Measurements from ENCODE around the gene TPP2. TPM values are rescaled to one million over a fixed set of nuclear protein-coding genes. Genes with fewer than 3 reads are reported as not detected.

The TPP2 gene
- polyA plus RNA-seq, 3 donors = 56.9 to 67.5 (median 62.2) TPM

DNA sequence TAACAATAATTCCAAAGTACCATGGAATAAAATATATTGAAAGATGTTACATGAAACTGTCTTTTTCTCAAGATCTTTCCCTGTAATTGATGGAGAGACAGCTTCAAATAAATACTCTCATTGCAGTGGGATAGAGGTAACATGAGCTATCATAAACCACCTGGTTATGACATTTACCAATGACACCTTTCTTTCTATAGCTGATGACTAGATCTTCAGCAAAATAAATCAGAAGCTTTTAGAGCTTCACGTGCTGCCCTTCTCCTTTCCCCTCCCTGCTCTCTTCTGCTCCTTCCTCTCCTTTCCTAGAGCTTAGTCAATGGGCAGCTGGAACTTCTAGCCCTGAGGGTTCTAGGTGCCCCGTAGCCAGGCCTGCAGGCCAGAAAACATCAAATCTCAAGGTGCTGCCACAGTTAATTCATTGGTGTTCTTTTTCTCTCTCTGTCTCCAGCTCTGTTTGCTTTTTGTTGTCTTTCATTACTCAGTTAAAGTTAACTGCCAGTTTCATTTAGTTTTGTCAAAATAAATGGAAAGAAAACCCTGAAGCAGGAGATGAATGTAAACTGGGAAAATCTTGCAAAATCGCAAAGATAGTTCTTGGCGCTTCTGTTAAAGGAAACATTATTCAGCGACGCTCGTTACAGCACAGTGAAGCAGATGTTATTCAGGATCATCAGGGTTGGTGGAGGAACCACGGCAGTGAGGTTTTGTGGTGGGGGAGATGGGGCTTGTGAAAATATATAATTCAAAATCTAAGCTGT lies 106.4 kb downstream of the TPP2 start:
- no peak for DNase-seq (ENCODE audit: extremely low read depth in 1 of 11, low read depth in 9 of 11, low spot score in 4 of 11)

DNA sequence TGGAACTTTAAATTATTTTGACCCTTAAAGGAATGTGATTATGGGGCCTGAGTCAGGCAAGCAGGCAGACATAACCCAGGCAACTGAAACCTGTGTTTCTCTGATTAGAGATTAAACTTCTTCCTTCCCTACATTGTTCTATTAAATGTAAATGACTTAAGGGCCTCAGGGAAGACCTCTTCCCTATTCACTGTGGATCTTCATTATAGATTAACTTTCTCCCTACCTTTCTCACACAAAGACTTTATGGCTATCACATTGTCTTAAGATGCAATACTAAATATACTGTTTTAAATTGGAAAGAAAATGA lies 106.9 kb downstream of the TPP2 start:
- DNase-seq (ENCODE audit: extremely low read depth in 1 of 11, low read depth in 9 of 11, low spot score in 4 of 11) = no peak

DNA sequence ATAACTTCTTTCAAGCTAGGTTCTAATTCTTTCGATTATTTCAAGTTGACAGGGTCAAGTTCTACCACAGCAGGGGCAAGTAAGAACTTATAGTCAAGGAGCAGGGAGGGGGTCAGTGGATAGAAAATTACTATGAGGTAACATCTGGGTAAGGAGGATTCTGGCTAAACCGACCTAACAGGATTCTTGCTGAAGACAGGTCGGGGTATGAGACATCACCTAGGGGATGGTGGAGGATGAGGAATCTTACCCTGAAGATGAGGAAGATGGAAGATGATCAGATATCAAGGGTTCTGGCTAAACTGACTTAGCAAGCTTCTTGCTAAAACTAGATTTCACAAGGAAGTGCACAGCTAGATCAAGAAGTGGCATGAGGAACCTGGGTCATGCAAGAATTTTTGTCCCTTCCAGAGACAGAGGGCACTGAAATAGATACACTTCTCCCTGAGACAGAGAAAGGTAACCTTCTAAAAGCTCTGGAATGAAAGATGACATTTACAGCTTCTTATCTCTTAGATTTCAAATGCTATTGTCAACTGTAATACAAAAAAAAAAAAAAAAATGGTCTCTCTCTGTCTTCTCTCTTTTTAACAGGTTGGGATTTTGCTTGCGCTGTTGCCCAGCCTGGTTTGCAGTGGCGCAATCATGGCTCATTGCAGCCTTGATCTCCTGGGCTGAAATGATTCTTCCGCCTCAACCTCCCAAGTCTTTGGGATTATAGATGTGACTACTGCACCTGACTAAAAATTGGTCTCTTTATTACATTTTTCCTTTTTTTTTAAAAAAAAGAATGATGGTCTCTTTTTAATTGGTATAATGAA lies 107.7 kb downstream of the TPP2 start:
- no peak for DNase-seq (ENCODE audit: extremely low read depth in 1 of 11, low read depth in 9 of 11, low spot score in 4 of 11)

DNA sequence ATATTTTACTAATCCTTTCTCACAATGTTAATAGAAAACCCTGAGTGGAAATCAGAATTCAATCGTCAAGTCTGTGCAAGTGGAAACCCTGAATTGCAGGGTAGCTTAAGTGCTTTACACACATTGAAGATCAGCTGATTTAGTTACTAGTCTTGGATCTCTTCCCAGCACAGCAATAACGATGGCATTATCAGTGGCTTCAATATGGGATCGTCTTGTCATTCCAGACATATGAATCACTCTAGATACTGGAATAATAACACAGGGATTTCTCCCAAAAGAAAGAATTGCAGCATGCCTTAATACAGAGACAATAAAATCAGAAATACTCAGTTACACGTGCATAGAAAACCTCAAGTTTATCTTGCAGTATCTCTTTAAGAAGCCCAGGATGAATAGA lies 110.7 kb downstream of the TPP2 start:
- no peak for DNase-seq (ENCODE audit: extremely low read depth in 1 of 11, low read depth in 9 of 11, low spot score in 4 of 11)

DNA sequence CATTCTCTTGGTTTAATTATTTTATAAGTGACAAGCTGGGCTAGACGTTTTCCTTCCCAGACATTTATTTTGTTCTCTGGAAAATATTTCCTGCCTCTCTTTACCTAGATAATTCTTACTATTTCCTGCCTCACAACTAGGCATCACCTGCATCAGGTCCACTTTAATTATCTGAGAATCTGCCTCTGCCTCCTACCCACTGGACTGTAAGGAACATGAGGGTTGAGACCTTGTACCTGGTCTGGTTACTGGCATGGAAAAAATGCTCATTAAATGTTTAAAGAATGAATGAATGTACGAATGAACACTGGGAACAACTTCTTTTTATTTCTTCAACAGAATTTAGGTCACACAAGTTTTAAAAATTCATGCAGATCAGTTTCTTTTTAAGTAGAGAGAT lies 111.4 kb downstream of the TPP2 start:
- DNase-seq (ENCODE audit: extremely low read depth in 1 of 11, low read depth in 9 of 11, low spot score in 4 of 11) = no peak

DNA sequence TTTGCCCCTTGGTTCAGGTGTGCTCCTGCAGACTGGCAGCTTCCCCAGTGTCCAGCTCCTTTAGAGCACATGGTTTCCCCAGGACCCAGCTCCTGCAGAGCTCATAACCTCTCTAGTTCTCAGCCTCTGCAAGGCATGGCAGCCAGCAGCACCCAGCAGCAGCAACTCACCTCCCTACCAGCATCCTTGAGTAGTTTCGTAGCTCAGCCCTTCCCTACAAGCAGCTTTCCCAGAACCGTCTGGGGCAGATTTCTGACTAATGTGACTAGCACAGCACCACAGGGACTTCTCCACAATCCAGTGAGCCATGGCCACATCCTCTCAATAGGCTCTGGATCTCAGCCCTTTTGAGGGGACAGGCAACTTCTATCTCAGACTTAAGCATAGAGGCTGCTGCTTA lies 112.2 kb downstream of the TPP2 start:
- no peak for DNase-seq (ENCODE audit: extremely low read depth in 1 of 11, low read depth in 9 of 11, low spot score in 4 of 11)

DNA sequence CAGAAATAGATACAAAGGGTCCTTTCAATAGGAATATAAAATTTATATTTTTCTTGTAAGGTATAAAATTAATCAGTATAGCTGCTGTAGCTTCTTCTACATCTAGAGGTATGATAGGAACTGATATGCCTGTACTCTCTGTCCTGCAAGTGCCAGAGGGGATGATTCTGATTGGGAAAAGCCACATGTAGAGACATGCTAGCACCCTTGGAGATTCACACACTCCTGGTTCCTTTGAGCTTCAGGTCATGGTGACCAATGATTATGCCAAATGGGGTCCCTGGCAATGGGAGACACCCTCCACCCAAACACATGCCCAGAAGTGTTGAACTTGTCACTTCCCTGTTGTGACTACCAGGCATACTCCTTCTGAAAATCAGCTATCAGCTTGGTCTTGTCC lies 112.8 kb downstream of the TPP2 start:
- DNase-seq (ENCODE audit: extremely low read depth in 1 of 11, low read depth in 9 of 11, low spot score in 4 of 11) = no peak

DNA sequence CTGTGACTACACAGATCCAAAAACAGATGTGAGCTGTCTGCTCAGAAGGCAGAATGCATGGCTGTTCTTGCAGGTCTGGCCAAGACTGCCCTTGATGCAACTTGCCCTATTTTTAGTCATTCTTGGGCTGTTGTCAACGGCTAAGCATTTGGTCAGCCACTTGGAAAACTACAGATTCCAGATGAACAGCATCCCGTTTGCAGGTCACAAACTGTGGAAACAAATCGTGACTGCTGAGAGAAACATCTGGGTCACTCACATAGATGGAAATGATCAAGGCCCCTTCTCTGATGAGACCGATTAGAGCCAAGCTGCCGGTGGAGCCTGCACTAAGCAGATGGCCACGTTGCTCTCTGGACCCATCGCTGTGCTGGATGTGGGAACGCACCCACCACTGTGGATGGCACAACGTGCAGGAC lies 113.5 kb downstream of the TPP2 start:
- DNase-seq (ENCODE audit: extremely low read depth in 1 of 11, low read depth in 9 of 11, low spot score in 4 of 11) = no peak

DNA sequence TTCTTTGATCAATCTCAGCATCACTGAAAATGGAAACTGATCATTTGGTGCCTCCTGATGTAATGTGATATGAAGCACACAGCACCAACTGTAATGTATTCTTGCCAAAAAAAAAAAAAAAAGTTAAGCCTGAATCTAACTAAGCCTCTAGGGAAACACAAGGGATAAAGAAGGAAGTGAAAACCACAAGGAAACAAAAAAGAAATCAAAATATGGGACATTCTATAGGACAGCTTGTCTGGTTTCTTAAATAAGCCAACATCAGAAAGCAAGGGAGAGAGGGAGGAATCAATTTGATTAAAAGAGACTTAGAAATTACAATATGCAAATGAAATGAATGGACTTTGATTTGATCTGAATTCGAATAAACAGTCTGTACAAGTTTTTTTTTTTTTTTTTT lies 118.7 kb downstream of the TPP2 start:
- DNase-seq (ENCODE audit: extremely low read depth in 1 of 11, low read depth in 9 of 11, low spot score in 4 of 11) = no peak

DNA sequence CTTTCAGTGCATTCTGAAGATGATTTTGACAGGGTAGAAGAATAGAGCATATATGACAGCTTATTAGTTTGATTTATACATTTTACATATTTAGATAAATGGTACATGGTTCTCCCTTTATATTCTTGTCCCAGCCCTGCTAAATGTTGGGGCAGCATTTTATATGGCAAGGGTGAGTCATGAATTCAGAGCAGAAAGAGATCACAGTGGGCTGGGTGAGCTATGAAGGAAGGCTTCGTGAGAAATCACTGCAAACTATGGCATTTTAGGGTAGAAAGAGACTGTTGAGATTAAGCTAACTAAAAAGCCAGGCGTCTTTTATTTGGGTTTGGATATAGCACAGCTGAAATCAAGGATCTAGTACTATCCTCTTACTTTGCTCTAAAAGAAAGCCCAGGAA lies 122.0 kb downstream of the TPP2 start:
- no peak for DNase-seq (ENCODE audit: extremely low read depth in 1 of 11, low read depth in 9 of 11, low spot score in 4 of 11)

DNA sequence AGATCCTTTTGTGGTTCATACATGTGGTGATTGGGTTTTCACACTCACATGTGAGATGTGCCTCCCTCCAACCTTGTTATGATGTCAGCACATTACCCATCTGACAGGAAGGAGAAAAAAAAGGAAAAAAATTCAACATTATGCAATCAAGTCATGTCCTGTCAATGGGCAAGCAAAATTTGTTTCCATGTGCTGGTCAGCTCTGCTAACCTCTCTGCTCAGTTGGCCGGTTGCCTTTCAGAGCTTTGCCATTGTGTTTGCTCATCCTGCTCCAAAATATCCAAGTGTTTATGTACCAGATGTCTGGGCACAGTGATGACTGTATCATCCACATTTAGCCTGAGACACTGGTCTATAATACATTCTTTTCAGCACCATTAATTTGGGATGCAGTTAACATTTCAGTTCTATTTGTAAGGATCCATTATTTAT lies 125.0 kb downstream of the TPP2 start:
- no peak for DNase-seq (ENCODE audit: extremely low read depth in 1 of 11, low read depth in 9 of 11, low spot score in 4 of 11)

DNA sequence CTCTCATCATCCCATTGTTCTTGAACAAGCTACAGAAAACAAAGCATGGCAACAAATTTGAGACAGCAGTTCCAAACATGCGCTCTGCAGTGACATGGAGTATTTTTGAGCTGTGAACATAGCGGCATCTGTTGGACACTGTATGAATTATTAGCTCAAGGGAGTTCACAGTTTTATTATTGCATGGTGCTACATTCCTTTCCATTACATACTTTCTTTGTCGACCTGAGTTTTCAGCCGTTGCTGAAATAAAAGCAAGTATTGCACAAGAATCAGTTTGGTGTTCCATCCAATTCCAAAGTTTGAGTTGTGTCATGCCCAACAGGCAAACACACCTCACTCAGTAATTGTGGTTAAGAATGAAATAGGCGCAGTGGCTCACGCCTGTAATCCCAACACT lies 128.1 kb downstream of the TPP2 start:
- DNase-seq (ENCODE audit: extremely low read depth in 1 of 11, low read depth in 9 of 11, low spot score in 4 of 11) = peak in 4 of 11 donors; percentile 13 to 53 (median 29)

DNA sequence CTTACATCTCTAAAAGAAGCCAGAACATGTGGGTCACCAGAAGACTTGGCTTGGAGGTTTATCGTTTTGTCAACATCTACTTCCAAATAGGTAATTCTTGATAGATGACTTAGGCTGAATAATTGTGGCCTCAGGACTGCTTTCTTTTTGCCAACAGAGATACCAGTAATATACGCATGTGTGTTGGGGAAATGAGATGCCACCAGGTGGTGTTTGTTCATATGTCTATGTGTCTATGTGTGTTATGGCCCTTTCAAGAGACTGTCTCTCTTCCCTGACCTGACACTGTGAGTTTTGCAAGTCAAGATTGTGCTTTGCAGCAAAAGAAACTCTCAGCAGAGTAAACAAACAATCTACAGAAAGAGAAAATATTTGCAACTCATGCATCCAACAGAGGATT lies 129.6 kb downstream of the TPP2 start:
- DNase-seq (ENCODE audit: extremely low read depth in 1 of 11, low read depth in 9 of 11, low spot score in 4 of 11) = no peak

Other genes with a start within 250 kb of the TPP2 start
- 1 to 10 TPM in 1 of 3 donors, under 1 TPM in 2; 0.56 to 1.1 (median 0.86) TPM for gene FGF14, start 194.9 kb upstream of the TPP2 start, polyA plus RNA-seq (ENCODE audit: insufficient read length in 3 of 3)
- under 1 TPM; 0.22 to 0.86 (median 0.82) TPM for gene METTL21C, start 98.1 kb downstream of the TPP2 start, polyA plus RNA-seq (ENCODE audit: insufficient read length in 3 of 3)
- 10 to 100 TPM; 29.7 to 40.0 (median 30.6) TPM for gene TEX30, start 176.8 kb downstream of the TPP2 start, polyA plus RNA-seq (ENCODE audit: insufficient read length in 3 of 3)
- 10 to 100 TPM; 45.8 to 56.3 (median 50.6) TPM for gene POGLUT2, start 202.0 kb downstream of the TPP2 start, polyA plus RNA-seq (ENCODE audit: insufficient read length in 3 of 3)
- 10 to 100 TPM; 46.2 to 79.6 (median 55.5) TPM for gene BIVM, start 202.1 kb downstream of the TPP2 start, polyA plus RNA-seq (ENCODE audit: insufficient read length in 3 of 3)
- 10 to 100 TPM; 66.0 to 95.4 (median 82.5) TPM for gene ERCC5, start 249.0 kb downstream of the TPP2 start, polyA plus RNA-seq (ENCODE audit: insufficient read length in 3 of 3)